Measurements from ENCODE around the gene USP30. TPM values are rescaled to one million over a fixed set of nuclear protein-coding genes. Genes with fewer than 3 reads are reported as not detected.
A peak's percentile ranks its signal among the peaks of the same experiment; 100 is the strongest.
"Not testable (repeated sequence)": the region's sequence is repeated elsewhere in the genome, so short reads cannot be mapped to it uniquely, and the experiment has no call there.

USP30 gene
- polyA plus RNA-seq, 4 donors, result 23.3 to 30.5 (median 26.9) TPM

DNA sequence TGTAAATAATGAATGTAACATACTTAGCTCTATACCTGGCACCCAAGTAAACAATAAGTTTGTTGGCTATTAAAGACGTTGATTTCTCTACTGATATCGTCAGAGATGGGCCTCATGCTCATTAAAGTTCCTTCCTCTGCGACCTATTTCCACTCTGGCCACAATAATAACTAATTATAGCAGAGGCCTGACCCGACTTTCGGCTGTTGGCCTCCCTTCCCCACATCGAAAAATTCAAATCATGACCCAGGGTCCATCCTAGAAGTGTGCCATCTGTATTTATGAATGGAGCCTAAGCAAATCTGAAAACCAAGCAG, 321 bp upstream of the USP30 start:
- DNase-seq (ENCODE audit: low read depth in 4 of 4, low spot score in 2 of 4), result no peak

DNA sequence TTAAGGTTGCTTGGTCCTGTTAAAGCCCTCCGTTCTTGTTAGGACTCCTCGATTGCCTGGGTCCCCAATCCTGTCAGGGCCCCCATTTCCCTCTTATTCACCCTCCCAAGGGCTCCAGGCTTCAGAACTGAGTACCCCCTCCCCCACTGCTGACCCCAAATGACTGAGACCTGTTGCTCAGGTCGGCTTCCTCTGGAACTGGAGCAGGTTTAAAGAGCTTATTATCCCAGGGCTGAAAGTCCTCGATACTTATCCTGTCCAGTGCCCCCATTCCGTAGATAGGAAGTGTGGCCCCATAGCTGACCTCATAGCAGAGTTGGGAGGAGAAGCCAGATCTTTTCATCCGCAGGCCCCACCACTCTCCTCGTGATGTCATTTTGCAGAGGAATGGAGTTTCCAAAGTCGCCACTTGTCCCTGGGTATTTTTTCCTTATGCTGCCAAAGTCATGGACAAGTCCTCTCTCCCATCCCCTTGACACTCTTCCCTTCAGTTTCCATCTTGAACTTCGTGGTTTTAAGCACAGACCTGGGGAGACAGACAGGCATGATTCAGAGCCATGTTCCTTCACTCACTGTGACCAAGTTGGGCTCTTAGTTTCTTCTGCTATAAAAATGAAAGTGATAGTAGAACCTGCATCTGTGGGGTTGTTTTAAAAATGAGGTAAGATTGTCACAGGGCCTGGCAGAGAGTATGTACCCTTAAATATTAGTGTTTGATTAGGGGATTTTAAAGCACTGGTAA, 1.2 kb downstream of the USP30 start:
- no peak for DNase-seq (ENCODE audit: low read depth in 4 of 4, low spot score in 2 of 4)

DNA sequence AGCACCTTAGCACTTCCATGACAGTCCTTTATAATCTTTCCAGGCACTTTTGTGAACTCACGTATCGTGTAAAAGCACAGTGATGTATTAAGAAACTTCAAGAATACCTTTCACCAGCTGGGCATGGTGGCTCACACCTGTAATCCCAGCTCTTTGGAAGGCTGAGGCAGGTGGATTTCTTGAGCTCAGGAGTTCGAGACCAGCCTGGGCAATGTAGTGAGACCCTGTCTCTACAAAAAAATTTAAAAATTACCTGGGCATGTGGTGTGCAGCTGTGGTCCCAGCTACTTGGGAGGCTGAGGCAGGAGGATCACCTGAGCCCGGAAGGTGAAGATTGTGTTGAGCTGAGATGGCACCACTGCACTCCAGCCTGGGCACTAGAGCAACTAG, 1.7 kb downstream of the USP30 start:
- DNase-seq (ENCODE audit: low read depth in 4 of 4, low spot score in 2 of 4), result not testable (repeated sequence)

DNA sequence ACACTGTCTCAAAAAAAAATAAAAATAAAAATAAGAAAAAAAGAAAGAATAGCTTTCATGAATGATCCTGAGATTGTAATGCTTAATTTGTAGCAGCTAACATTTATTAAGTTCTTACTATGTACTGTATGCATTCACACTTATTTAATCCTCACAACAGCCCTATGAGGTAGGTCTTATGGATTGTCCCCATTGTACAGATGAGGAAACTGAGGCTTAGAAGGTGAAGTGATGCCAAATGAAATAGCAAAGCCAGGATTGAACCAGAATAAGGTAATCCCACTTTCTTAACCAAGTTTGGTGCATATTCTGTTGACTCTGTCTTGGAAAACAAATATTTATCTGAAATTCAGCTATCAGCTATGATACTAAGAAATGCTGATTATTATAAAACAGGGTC, 2.1 kb downstream of the USP30 start:
- no peak for DNase-seq (ENCODE audit: low read depth in 4 of 4, low spot score in 2 of 4)

DNA sequence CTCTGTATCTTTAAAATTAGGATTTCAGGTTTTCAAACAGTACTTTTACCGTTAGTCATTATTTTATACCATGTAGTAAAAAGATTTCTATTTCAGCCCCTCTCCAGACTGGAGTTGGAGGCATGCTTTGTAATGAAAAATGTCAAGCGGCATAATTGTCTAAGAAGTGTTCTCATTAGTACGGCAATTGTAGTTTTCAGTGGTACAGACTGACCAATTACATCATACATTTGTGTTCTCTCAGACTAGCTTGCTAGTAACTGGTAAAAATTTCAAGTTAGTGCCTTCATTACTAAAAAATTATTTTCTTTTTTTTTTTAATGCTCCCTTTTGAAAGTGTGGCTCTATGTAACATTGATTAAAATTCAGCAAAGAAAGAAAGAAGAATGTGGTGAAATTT, 4.5 kb downstream of the USP30 start:
- DNase-seq (ENCODE audit: low read depth in 4 of 4, low spot score in 2 of 4), result no peak

DNA sequence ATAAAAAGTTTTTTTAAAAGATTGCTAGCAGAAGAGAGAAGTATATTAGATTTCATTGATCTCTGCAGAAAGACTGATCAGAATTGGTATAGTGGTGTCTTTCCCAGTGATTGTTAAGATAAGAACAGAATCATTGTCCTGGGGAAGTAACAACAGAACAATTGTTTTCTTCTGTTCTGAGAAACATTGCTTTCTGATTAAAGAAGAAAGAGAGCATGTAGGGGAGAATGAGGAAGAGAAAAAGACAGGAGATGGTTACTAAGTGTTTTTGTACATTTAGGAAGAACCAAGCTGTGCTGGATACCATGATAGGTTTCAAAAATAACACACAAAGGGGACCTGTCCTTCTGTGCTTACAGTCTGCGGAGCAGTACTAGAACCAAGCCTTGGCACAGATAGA, 5.0 kb downstream of the USP30 start:
- DNase-seq (ENCODE audit: low read depth in 4 of 4, low spot score in 2 of 4), result no peak

DNA sequence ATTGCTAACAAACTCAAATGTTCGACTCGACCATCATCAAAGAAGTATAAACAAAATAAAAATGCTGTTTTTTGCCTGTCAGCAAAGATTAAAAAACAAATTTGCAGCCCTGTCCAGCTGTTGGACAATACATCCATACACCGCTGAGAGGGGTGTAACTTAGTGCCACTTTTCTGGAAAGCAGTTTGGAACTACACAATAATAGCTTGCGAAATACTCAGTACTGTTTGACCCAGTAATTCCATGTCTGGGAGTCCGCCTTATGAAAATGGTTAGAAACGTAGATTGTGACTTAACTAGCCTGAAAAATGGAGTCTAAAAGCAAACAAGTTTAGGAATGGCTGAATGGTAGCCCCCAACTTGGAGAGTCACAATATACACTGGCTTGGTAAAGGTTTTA, 6.4 kb downstream of the USP30 start:
- no peak for DNase-seq (ENCODE audit: low read depth in 4 of 4, low spot score in 2 of 4)

DNA sequence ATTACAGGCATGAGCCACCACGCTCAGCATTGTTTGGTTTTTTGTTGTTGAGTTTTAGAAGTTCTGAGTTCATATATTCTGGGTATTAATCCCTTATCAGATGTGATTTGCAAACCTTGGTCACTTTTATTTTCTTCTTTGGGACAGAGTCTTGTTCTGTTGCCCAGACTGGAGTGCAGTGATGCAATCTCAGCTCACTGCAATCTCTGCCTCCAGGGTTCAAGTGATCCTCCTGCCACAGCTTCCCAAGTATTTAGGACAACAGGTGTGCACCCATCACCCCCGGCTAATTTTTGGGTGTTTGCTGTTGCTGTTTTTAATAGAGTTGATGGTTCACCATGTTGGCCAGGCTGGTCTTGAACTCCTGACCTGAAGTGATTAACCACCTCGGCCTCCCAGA, 11.8 kb downstream of the USP30 start:
- no peak for DNase-seq (ENCODE audit: low read depth in 4 of 4, low spot score in 2 of 4)

DNA sequence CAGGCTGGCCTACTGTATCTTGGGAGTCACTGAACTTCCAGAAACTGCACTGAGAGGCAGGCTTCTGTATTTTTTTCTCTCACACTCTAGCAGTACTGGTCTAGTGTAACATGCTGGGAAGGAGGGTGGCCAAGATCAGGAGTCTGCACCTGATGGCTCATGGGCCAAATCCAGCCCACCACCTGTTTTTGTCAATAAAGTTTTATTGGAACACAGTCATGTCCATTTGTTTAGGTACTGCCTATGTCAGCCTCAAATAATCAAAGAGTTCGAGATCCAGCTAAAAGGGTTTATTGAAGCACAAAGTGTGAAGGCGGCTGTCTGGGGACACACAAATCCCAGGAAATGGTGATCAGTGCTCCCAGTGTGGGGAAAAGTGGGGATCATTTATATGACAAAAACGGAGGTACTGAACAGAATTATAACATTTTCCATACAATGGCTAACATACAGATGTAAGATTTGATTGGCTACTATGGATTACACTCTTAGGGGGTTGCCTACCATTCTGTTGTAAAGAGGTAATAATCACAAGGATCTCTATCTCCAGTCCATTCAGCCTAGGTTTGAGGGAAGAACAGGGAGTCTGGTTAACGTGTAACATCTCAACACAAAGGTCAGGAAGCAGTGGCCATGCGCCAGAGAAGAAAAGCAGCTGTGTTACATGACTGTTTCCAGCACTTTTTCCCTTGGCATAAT, 12.9 kb downstream of the USP30 start:
- DNase-seq (ENCODE audit: low read depth in 4 of 4, low spot score in 2 of 4), result no peak

DNA sequence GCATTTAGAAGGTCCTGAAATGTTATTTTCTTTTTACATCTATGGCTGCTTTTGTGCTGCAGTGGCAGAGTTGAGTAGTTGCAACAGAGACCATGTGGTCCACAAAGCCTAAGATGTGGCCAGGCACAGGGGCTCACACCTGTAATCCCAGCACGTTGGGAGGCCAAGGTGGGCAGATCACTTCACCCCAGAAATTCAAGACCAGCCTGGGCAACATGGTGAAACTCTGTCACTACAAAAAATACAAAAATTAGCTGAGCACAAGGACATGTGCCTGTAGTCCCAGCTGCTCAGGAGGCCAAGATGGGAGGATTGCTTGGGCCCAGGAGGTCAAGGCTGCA, 13.4 kb downstream of the USP30 start:
- no peak for DNase-seq (ENCODE audit: low read depth in 4 of 4, low spot score in 2 of 4)

DNA sequence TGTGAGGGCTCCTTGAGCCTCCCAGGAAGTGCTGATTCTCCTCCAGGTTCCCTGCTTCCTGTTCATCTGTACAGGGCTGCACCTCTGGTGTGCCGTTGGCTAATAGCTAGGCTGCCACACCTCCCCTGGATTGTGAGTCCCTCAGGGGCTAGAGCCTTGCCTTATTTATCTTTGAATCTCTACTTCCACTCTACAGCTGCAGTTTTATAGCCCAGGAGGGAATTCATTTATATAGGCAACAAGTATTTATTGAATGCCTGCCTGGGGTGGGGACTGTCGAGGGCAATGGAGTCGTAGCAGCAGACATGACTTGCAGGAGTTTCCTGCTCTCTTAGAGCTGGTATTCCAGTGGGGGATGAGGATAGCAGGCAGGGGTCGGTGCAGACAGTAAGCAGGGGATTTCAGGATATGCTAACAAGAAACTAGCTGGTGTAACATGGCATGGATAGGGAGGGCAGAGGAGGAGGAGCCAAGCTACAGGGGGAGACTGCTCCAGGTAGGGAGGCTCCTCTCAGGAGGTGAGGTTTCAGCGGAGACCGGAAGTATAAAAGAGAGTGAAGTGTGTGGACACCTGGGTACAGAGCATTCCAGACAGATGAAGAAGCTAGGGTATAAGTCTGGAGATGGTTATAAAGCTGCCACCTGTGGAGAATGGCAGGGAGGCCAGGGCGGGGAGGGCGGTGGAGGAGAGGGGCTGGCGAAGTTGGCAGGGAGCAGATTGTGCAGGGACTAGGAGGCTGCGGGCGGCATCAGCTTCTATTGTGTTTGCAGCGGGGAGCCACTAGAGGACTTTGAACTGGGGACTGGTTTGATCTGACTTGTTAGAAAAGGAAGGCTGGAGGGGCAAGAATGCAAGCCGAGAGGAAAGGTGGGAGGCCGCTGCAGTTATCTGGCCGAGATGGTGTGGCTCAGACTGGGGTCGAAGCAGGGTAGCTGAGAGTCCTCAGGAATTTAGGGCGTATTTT, 17.2 kb downstream of the USP30 start:
- no peak for DNase-seq (ENCODE audit: low read depth in 4 of 4, low spot score in 2 of 4)

DNA sequence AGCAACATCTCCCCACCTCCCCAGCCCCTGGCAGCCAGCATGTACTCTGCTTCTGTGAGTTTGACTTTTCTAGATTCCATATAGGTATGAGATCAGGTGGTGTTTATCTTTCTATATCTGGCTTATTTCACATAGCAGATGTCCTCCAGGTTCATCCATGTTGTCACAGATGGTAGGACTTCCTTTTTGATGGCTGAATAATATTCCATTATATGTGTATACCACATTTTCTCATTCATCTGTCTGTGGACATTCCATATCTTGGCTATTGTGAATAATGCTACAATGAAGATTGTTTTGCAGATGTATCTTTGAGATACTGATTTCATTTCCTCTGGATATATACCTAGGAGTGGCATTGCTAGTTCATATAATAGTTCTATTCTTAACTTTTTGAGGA, 22.5 kb downstream of the USP30 start:
- no peak for DNase-seq (ENCODE audit: low read depth in 4 of 4, low spot score in 2 of 4)

DNA sequence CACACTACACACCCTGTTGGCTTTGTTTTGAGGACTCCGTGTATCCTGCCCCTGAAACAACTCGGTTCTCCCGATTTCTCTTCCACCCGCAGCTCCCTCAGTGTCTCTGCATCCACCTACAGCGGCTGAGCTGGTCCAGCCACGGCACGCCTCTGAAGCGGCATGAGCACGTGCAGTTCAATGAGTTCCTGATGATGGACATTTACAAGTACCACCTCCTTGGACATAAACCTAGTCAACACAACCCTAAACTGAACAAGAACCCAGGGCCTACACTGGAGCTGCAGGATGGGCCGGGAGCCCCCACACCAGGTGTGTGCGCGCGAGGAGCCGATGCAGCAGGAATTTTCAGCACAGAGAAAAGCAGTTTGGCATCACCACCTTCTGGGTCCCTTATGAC, 30.4 kb downstream of the USP30 start:
- DNase-seq (ENCODE audit: low read depth in 4 of 4, low spot score in 2 of 4), result no peak

DNA sequence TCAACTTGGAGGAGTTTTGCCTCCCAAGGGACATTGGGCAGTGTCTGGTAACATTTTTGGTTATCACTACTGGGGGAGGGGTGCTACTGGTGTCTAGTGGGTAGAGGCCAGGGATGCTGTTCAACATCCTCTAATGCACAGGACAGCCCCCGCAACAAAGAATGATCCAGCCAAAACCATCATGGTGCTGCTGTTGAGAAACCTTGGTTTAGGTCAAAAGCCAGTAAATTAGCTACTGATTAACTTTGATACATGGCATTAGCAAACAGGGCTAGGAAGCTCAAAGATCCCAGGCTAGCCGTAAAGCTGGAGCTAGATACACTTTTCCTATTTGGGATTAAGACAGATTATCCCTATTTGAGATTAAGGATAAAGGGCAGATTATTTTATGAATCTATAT, 32.0 kb downstream of the USP30 start:
- no peak for DNase-seq (ENCODE audit: low read depth in 4 of 4, low spot score in 2 of 4)

DNA sequence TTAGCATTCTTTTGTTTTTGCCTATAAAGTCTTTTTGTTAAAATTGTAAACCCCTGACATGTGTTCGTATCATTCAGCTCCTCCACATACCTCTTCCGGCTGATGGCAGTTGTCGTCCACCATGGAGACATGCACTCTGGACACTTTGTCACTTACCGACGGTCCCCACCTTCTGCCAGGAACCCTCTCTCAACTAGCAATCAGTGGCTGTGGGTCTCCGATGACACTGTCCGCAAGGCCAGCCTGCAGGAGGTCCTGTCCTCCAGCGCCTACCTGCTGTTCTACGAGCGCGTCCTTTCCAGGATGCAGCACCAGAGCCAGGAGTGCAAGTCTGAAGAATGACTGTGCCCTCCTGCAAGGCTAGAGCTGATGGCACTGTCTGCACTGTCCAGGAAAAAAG, 33.2 kb downstream of the USP30 start:
- DNase-seq (ENCODE audit: low read depth in 4 of 4, low spot score in 2 of 4), result no peak

DNA sequence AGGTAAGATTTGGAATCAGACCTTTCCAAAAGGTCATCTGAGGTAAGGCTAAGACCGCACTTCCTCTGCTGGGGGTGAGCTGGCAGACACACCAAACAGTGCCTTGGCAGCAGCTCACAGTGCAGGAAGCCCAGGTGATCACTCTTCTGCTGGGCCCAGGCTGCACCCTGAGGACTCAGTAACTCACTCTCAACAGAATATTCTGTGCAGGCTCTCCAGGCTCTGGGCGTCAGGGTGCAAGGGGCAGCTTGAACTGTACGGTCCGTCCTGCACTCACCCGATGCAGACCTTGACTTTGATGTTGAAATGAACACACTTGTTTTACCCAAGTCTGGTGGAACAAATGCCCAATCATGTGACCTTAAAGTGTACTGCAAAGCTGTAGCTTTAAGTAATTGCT, 34.9 kb downstream of the USP30 start:
- DNase-seq (ENCODE audit: low read depth in 4 of 4, low spot score in 2 of 4), result no peak

DNA sequence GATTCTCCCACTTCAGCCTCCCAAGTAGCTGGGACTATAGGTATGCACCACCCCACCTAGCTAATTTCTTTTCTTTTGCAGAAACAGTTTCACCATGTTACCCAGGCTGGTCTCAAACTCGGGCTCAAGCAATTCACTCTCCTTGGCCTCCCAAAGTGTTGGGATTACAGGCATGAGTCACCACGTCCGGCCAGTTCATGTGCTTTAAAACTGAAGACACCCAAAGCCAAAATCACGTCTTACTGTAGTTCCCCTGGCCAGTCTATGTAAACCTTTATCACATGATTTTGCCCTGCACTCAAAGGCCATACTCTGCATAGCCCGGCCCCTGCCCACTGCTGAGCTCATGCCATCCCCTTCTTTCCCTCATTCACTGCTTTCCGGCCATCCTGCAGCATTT, 36.4 kb downstream of the USP30 start:
- DNase-seq (ENCODE audit: low read depth in 4 of 4, low spot score in 2 of 4), result no peak

DNA sequence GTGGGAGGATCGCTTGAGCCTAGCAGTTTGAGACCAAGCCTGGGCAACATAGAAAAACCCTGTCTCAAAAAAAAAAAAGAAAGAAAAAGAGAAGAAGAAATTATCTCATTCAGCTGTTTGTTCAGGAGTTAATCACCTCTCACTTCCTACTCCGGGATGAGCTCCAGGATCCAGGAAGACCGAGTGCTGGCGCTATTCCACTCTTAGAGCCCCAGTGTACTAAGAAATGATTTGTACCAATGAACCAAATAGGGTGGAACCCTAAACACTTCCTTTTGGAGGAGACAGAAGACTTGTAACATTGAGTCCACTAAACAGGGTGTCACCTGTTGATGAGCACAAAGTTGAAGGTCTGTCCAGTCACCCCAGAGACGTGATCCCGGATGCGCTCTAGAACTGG, 37.3 kb downstream of the USP30 start:
- DNase-seq (ENCODE audit: low read depth in 4 of 4, low spot score in 2 of 4), result no peak

DNA sequence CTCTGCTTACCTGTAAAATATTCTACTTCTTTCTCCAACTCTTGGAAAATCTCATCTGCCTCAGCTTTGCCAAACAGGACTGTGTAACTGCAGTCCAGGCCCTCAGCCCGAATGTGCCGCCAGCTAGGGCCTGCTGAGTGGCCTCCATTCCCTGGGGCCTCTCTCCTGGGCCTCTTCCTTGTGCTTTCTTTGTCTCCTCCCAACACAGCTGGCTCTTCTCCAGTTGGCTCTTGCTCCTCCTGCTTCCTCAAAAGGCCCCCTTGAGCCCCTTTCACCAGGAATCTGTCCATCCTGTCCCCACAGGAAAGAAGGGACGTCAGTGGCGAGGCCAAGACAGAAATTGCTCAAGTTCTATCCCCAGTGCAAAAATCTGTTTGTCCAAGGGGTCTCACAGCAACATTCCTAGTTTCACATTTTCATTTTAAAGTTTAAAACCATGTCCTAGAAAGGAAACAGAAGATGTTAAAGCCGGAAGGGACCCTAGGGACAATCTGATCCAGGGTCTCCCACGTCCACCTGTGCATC, 40.2 kb downstream of the USP30 start:
- DNase-seq (ENCODE audit: low read depth in 4 of 4, low spot score in 2 of 4), result no peak

DNA sequence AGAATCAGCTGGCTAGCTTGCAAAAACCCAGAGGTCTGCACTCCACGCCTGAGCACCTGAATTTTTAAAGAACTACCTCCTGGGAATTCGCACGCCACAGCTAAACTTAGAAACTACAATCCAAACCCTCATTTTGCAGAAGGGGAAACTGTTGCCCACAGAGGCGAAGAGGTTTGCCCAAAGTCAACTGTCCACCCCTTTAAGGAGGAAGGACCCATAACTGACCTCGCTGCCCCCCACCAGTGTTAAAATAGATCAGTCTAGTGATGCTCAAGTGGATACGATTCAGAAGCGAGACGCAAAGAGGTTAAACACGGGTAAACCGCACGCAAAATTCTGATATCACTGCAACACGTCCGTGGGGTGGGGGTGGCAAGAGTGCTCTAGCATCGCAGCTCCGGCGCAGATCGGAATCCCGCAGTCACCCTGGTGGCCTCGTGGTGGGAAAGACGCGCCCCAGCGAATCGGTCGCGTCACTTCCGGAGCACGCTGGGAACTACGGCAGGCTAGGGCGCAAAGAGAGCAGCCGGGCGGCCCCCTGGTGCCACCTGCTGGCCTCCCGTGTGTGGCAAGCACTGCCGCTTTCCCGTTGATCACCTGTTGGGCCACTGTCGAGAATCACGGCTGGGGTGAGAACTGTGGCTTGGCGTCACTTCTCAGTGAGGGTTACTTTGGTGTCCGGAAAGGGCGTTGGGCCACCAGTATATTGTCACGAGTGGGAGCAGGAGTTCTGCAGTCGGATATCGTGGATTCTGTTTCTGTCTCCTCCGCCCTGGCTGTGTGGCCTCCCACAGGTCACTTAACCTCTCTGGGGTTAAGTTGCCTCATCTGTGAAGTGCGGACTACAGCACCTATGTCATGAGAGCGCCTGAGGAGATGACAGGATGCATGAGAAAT, 40.9 kb downstream of the USP30 start, which contains the start of gene ALKBH2:
TSS of gene ALKBH2 (minus strand) at position 451 of the 897 bp plus-strand sequence. CDS start 686 bp downstream, outside the sequence.
- peak in 2 of 4 donors; percentile 78 to 89 for DNase-seq (ENCODE audit: low read depth in 4 of 4, low spot score in 2 of 4)
